ENCODE results near the gene ASNS.

ASNS gene

GRCh38 chr7:97865104-97865503 lies 7.1 kb downstream of the ASNS start:
- Histone ChIP-seq H3K14ac (ENCODE audit: low read length in 2 of 2) (no peak overlapping the region), H3K27ac (ENCODE audit: low read length, poor library complexity, severe bottlenecking) (no peak overlapping the region), H3K79me1 (replicated peaks; ENCODE audit: low read length, poor library complexity, severe bottlenecking) (no peaks in the 10 kb centered on the region), H2AK5ac (ENCODE audit: low read length, severe bottlenecking) (no peak overlapping the region), H3K4me2 (ENCODE audit: low read length, poor library complexity, severe bottlenecking) (no peak overlapping the region), H3K9me3 (ENCODE audit: control insufficient read depth, low read length) (no peaks in the 10 kb centered on the region), H3K36me3 (ENCODE audit: control insufficient read depth in 1 of 2, insufficient read depth in 2 of 2, low read depth in 1 of 2, low read length in 2 of 2) (peaks cover 0 to 7% of the 10 kb centered on the region in 2 experiments), H3K4me1 (ENCODE audit: control insufficient read depth, insufficient read depth, low read depth, low read length) (no peaks in the 10 kb centered on the region), H4K8ac (ENCODE audit: low read length) (no peak overlapping the region), H3K27me3 (ENCODE audit: control insufficient read depth in 1 of 2, insufficient read depth in 1 of 2, low read length in 2 of 2) (no peaks in the 10 kb centered on the region), H3K18ac (ENCODE audit: low read depth in 1 of 2, low read length in 2 of 2) (no peak overlapping the region), H3K23ac (ENCODE audit: low read length in 2 of 2) (no peak overlapping the region), H3K9ac (ENCODE audit: low read length) (no peak overlapping the region), H2BK120ac (ENCODE audit: low read depth, low read length) (no peak overlapping the region), H2AFZ (ENCODE audit: low read depth, low read length) (no peak overlapping the region), H3K4ac (ENCODE audit: low read depth in 1 of 2, low read length in 2 of 2) (no peak overlapping the region), H2BK15ac (ENCODE audit: low read depth, poor library complexity, severe bottlenecking) (no peak overlapping the region), H2BK5ac (ENCODE audit: low read depth, low read length, poor library complexity, severe bottlenecking) (no peak overlapping the region), H2BK12ac (ENCODE audit: low read length in 2 of 2) (no peak overlapping the region), H3K4me3 (ENCODE audit: insufficient read depth in 1 of 2, low read depth in 1 of 2, low read length in 2 of 2) (no peak overlapping the region), H4K91ac (ENCODE audit: low read length) (no peak overlapping the region)
- no peak for DNase-seq
- 86% methylated on average over 1 of the region's 3 CpGs for WGBS

- H3K36me3 ChIP-seq (ENCODE audit: control insufficient read depth in 1 of 2, insufficient read depth in 2 of 2, low read depth in 1 of 2, low read length in 2 of 2): peaks cover 0 to 17% of the 10 kb centered on the region in 2 experiments
- H2BK120ac ChIP-seq (ENCODE audit: low read depth, low read length): no peak overlapping the region
- no peak overlapping the region for H3K18ac ChIP-seq (ENCODE audit: low read depth in 1 of 2, low read length in 2 of 2)
- H2BK5ac ChIP-seq (ENCODE audit: low read depth, low read length, poor library complexity, severe bottlenecking): no peak overlapping the region
- no peaks in the 10 kb centered on the region for H3K27me3 ChIP-seq (ENCODE audit: control insufficient read depth in 1 of 2, insufficient read depth in 1 of 2, low read length in 2 of 2)
- H3K14ac ChIP-seq (ENCODE audit: low read length in 2 of 2): no peak overlapping the region
- no peak overlapping the region for H3K4me3 ChIP-seq (ENCODE audit: insufficient read depth in 1 of 2, low read depth in 1 of 2, low read length in 2 of 2)
- H2AK5ac ChIP-seq (ENCODE audit: low read length, severe bottlenecking): no peak overlapping the region
- H3K4me1 ChIP-seq (ENCODE audit: control insufficient read depth, insufficient read depth, low read depth, low read length): no peaks in the 10 kb centered on the region
- no peak overlapping the region for H4K91ac ChIP-seq (ENCODE audit: low read length)
- H2BK12ac ChIP-seq (ENCODE audit: low read length in 2 of 2): no peak overlapping the region
- H3K4me2 ChIP-seq (ENCODE audit: low read length, poor library complexity, severe bottlenecking): no peak overlapping the region
- no peak overlapping the region for H2BK15ac ChIP-seq (ENCODE audit: low read depth, poor library complexity, severe bottlenecking)
- H3K23ac ChIP-seq (ENCODE audit: low read length in 2 of 2): no peak overlapping the region
- no peaks in the 10 kb centered on the region for H3K9me3 ChIP-seq (ENCODE audit: control insufficient read depth, low read length)
- no peak overlapping the region for H4K8ac ChIP-seq (ENCODE audit: low read length)
- no peaks in the 10 kb centered on the region for H3K79me1 ChIP-seq (replicated peaks; ENCODE audit: low read length, poor library complexity, severe bottlenecking)
- 96% methylated on average over 4 of the region's 4 CpGs for whole genome bisulfite sequencing
- no peak overlapping the region for H3K4ac ChIP-seq (ENCODE audit: low read depth in 1 of 2, low read length in 2 of 2)
- no peak overlapping the region for H2AFZ ChIP-seq (ENCODE audit: low read depth, low read length)
- no peak for DNase-seq
- no peak overlapping the region for H3K27ac ChIP-seq (ENCODE audit: low read length, poor library complexity, severe bottlenecking)
- no peak overlapping the region for H3K9ac ChIP-seq (ENCODE audit: low read length)
Observed at GRCh38 chr7:97859606-97860204, 12.5 kb downstream of the ASNS start.

GRCh38 chr7:97858221-97858620 lies 14.0 kb downstream of the ASNS start:
- Histone ChIP-seq H3K27me3 (ENCODE audit: control insufficient read depth in 1 of 2, insufficient read depth in 1 of 2, low read length in 2 of 2) (no peaks in the 10 kb centered on the region), H3K4me3 (ENCODE audit: insufficient read depth in 1 of 2, low read depth in 1 of 2, low read length in 2 of 2) (no peak overlapping the region), H3K4me2 (ENCODE audit: low read length, poor library complexity, severe bottlenecking) (no peak overlapping the region), H3K9ac (ENCODE audit: low read length) (no peak overlapping the region), H2BK15ac (ENCODE audit: low read depth, poor library complexity, severe bottlenecking) (no peak overlapping the region), H3K4me1 (ENCODE audit: control insufficient read depth, insufficient read depth, low read depth, low read length) (no peaks in the 10 kb centered on the region), H4K8ac (ENCODE audit: low read length) (no peak overlapping the region), H2BK12ac (ENCODE audit: low read length in 2 of 2) (no peak overlapping the region), H3K14ac (ENCODE audit: low read length in 2 of 2) (no peak overlapping the region), H3K4ac (ENCODE audit: low read depth in 1 of 2, low read length in 2 of 2) (no peak overlapping the region), H3K27ac (ENCODE audit: low read length, poor library complexity, severe bottlenecking) (no peak overlapping the region), H4K91ac (ENCODE audit: low read length) (no peak overlapping the region), H3K36me3 (ENCODE audit: control insufficient read depth in 1 of 2, insufficient read depth in 2 of 2, low read depth in 1 of 2, low read length in 2 of 2) (peaks cover 0 to 24% of the 10 kb centered on the region in 2 experiments), H2AK5ac (ENCODE audit: low read length, severe bottlenecking) (no peak overlapping the region), H3K79me1 (replicated peaks; ENCODE audit: low read length, poor library complexity, severe bottlenecking) (no peaks in the 10 kb centered on the region), H2AFZ (ENCODE audit: low read depth, low read length) (no peak overlapping the region), H3K9me3 (ENCODE audit: control insufficient read depth, low read length) (no peaks in the 10 kb centered on the region), H3K23ac (ENCODE audit: low read length in 2 of 2) (no peak overlapping the region), H2BK120ac (ENCODE audit: low read depth, low read length) (no peak overlapping the region), H3K18ac (ENCODE audit: low read depth in 1 of 2, low read length in 2 of 2) (no peak overlapping the region), H2BK5ac (ENCODE audit: low read depth, low read length, poor library complexity, severe bottlenecking) (no peak overlapping the region)
- no peak for DNase-seq
- WGBS: 94% methylated on average over 1 of the region's 2 CpGs

GRCh38 chr7:97857544-97857943 lies 14.7 kb downstream of the ASNS start:
- Histone ChIP-seq H2AK5ac (ENCODE audit: low read length, severe bottlenecking) (no peak overlapping the region), H3K27me3 (ENCODE audit: control insufficient read depth in 1 of 2, insufficient read depth in 1 of 2, low read length in 2 of 2) (no peaks in the 10 kb centered on the region), H3K9ac (ENCODE audit: low read length) (no peak overlapping the region), H3K23ac (ENCODE audit: low read length in 2 of 2) (no peak overlapping the region), H3K14ac (ENCODE audit: low read length in 2 of 2) (no peak overlapping the region), H3K4me2 (ENCODE audit: low read length, poor library complexity, severe bottlenecking) (no peak overlapping the region), H3K4me1 (ENCODE audit: control insufficient read depth, insufficient read depth, low read depth, low read length) (no peaks in the 10 kb centered on the region), H3K36me3 (ENCODE audit: control insufficient read depth in 1 of 2, insufficient read depth in 2 of 2, low read depth in 1 of 2, low read length in 2 of 2) (peaks cover 0 to 30% of the 10 kb centered on the region in 2 experiments), H2BK5ac (ENCODE audit: low read depth, low read length, poor library complexity, severe bottlenecking) (no peak overlapping the region), H2BK120ac (ENCODE audit: low read depth, low read length) (no peak overlapping the region), H3K9me3 (ENCODE audit: control insufficient read depth, low read length) (no peaks in the 10 kb centered on the region), H3K4me3 (ENCODE audit: insufficient read depth in 1 of 2, low read depth in 1 of 2, low read length in 2 of 2) (no peak overlapping the region), H3K4ac (ENCODE audit: low read depth in 1 of 2, low read length in 2 of 2) (no peak overlapping the region), H2AFZ (ENCODE audit: low read depth, low read length) (no peak overlapping the region), H4K91ac (ENCODE audit: low read length) (no peak overlapping the region), H2BK12ac (ENCODE audit: low read length in 2 of 2) (no peak overlapping the region), H4K8ac (ENCODE audit: low read length) (no peak overlapping the region), H3K79me1 (replicated peaks; ENCODE audit: low read length, poor library complexity, severe bottlenecking) (no peaks in the 10 kb centered on the region), H3K18ac (ENCODE audit: low read depth in 1 of 2, low read length in 2 of 2) (no peak overlapping the region), H2BK15ac (ENCODE audit: low read depth, poor library complexity, severe bottlenecking) (no peak overlapping the region), H3K27ac (ENCODE audit: low read length, poor library complexity, severe bottlenecking) (no peak overlapping the region)
- DNase-seq: no peak
- 84% methylated on average over 3 of the region's 5 CpGs for WGBS

All from mesenchymal stem cell (in vitro differentiated cells and primary cell).